Small intestine (tissue), 16 donors: ENCODE measurements around the gene LRRC73. TPM values are rescaled to one million over a fixed set of nuclear protein-coding genes. Genes with fewer than 3 reads are reported as not detected.
A peak's percentile ranks its signal among the peaks of the same experiment; 100 is the strongest.
"Not testable (repeated sequence)": the region's sequence is repeated elsewhere in the genome, so short reads cannot be mapped to it uniquely, and the experiment has no call there.

Source experiments
- DNase-seq, 2 donors: peaks; one replicate each; pipeline versions ENCODE4 v3.0.0 to v3.0.0-alpha.2; 2013
- FAIRE-seq: peaks from 2 replicates; lab custom pipeline; 2012; peaks lifted over from hg19 to GRCh38; lab: Jason Lieb, UNC
- H3K27ac ChIP-seq, 3 donors: one replicate each; pipeline ENCODE4 v1.5.1; 2013; ENCODE audit warnings: low read length in 2 of 3, mild to moderate bottlenecking in 2 of 3, control low read depth in 1 of 3, inconsistent platforms in 1 of 3, low read depth in 1 of 3, moderate library complexity in 1 of 3
- H3K27me3 ChIP-seq, 3 donors: one replicate each; pipeline ENCODE4 v1.6.1; 2013; ENCODE audit warnings: low read length in 3 of 3, inconsistent platforms in 1 of 3; ENCODE audit not compliant: control insufficient read depth in 3 of 3, insufficient read depth in 3 of 3
- H3K36me3 ChIP-seq, 3 donors: one replicate each; pipeline ENCODE4 v1.6.1; 2013; ENCODE audit warnings: low read length in 3 of 3, inconsistent platforms in 1 of 3, low read depth in 1 of 3, mild to moderate bottlenecking in 1 of 3, moderate library complexity in 1 of 3; ENCODE audit not compliant: control insufficient read depth in 3 of 3, insufficient read depth in 2 of 3
- H3K4me1 ChIP-seq, 3 donors: one replicate each; pipeline ENCODE4 v1.6.1; 2013; ENCODE audit warnings: low read length in 2 of 3, inconsistent platforms in 1 of 3, low read depth in 1 of 3, mild to moderate bottlenecking in 1 of 3, moderate library complexity in 1 of 3; ENCODE audit not compliant: control insufficient read depth in 3 of 3, insufficient read depth in 2 of 3
- H3K4me3 ChIP-seq, 3 donors: one replicate each; pipeline ENCODE4 v1.5.1; 2013; ENCODE audit warnings: low read length in 3 of 3, control low read depth in 1 of 3, inconsistent platforms in 1 of 3, low read depth in 1 of 3, mild to moderate bottlenecking in 1 of 3, moderate library complexity in 1 of 3
- H3K9me3 ChIP-seq, 2 donors: one replicate each; pipeline ENCODE4 v1.6.1; 2013; ENCODE audit warnings: low read depth in 1 of 2, low read length in 1 of 2; ENCODE audit not compliant: control insufficient read depth in 2 of 2, insufficient read depth in 1 of 2
- WGBS, 3 donors: extraction: QIAGEN DNeasy Blood & Tissue Kit; methylation state at CpG; one replicate each; pipeline ENCODE4 v1.1.7; 2013; 5-methylcytosine and 5-hydroxymethylcytosine counted together
- long read RNA-seq, 10 donors: transcript quantifications; one replicate each; lab custom pipeline, GENCODE V29; 2026
- polyA plus RNA-seq, 4 donors: library from polyadenylated mRNA; stranded (reverse) in 3 of 4; unstranded in 1 of 4; fragments of 200-250 nt in 3 of 4; fragments of 120-200 nt in 1 of 4; gene quantifications; one replicate each; pipeline versions ENCODE4 v1.2.1 to v1.2.3, GENCODE V29; 2013
- donor health status: healthy with polysubstance abuse.
- donor health status: control.
- donor health status: control.
- donor health status: Bipolar disorder and iron deficiency.
- donor health status: healthy.

Gene LRRC73
- polyA plus RNA-seq = under 1 TPM; 0.22 to 0.54 (median 0.38) TPM
- long read RNA-seq, donor 1, partial matches to known transcripts = 0 of 1 reads
- long read RNA-seq, donor 1, other reads (novel, unspliced or antisense) = 0 of 1 reads
- long read RNA-seq, donor 2 = 0 reads
- long read RNA-seq, donor 3 = 0 reads
- long read RNA-seq, donor 4 = 0 reads
- long read RNA-seq, donor 5 = 0 reads
- long read RNA-seq, donor 6 = 0 reads
- long read RNA-seq, donor 7, partial matches to known transcripts = 0 of 1 reads
- long read RNA-seq, donor 7, other reads (novel, unspliced or antisense) = 0 of 1 reads
- long read RNA-seq, donor 8 = 0 reads
- long read RNA-seq, donor 9 = 0 reads
- long read RNA-seq, donor 10, partial matches to known transcripts = 0 of 1 reads
- long read RNA-seq, donor 10, other reads (novel, unspliced or antisense) = 0 of 1 reads

GRCh38 chr6:43509984-43510826 is at the start of gene LRRC73:
Gene LRRC73, minus strand, starts transcription at chr6:43510346. Its CDS starts 561 bp downstream, at chr6:43509785.
- peak within 1 kb of the TSS; percentile 49 to 82 (median 78) for H3K27ac ChIP-seq
- H3K27me3 ChIP-seq = peaks cover 0 to 16% (median 0%) of the 10 kb centered on the region in 3 donors
- H3K36me3 ChIP-seq = peaks cover 12 to 51% (median 15%) of the 10 kb centered on the region in 3 donors
- WGBS, 3 donors = 3 to 9% (median 6%) methylated on average over 58 to 96 of the region's 96 CpGs
- FAIRE-seq (no peak), DNase-seq (peak; percentile 87 to 92)
- H3K4me1 ChIP-seq = peaks cover 0 to 29% (median 4%) of the 10 kb centered on the region in 3 donors
- H3K9me3 ChIP-seq = no peaks in the 10 kb centered on the region
- H3K4me3 ChIP-seq = peak within 1 kb of the TSS; percentile 33 to 67 (median 41)

GRCh38 chr6:43559328-43559727 is 49.2 kb upstream of the LRRC73 start:
- Histone ChIP-seq H3K36me3 (peaks cover 6 to 49% (median 22%) of the 10 kb centered on the region in 3 donors), H3K27ac (no peak overlapping the region), H3K9me3 (no peaks in the 10 kb centered on the region), H3K4me3 (no peak overlapping the region), H3K27me3 (no peaks in the 10 kb centered on the region), H3K4me1 (no peaks in the 10 kb centered on the region)
- DNase-seq = no peak
- FAIRE-seq = no peak

GRCh38 chr6:43557620-43558019 is 47.5 kb upstream of the LRRC73 start:
- H3K36me3 ChIP-seq = peaks cover 8 to 45% (median 22%) of the 10 kb centered on the region in 3 donors
- H3K27me3 ChIP-seq, FAIRE-seq, DNase-seq, H3K27ac ChIP-seq, H3K4me3 ChIP-seq, H3K9me3 ChIP-seq, H3K4me1 ChIP-seq: not testable (repeated sequence)
- 82 to 96% (median 92%) methylated on average over 5 to 7 of the region's 7 CpGs for WGBS, 3 donors

- Histone ChIP-seq H3K36me3 (peaks cover 14 to 51% (median 20%) of the 10 kb centered on the region in 3 donors), H3K27ac (no peak overlapping the region), H3K4me3 (no peak overlapping the region), H3K9me3 (no peaks in the 10 kb centered on the region), H3K27me3 (no peaks in the 10 kb centered on the region), H3K4me1 (no peaks in the 10 kb centered on the region)
- WGBS, 3 donors = 87 to 93% (median 90%) methylated on average over 3 of the region's 3 CpGs
- DNase-seq (no peak), FAIRE-seq (no peak)
These were observed 37.1 kb upstream of the LRRC73 start for GRCh38 chr6:43547222-43547621.

- Histone ChIP-seq H3K36me3 (peaks cover 10 to 50% (median 16%) of the 10 kb centered on the region in 3 donors), H3K27ac (no peak overlapping the region), H3K9me3 (no peaks in the 10 kb centered on the region), H3K27me3 (no peaks in the 10 kb centered on the region), H3K4me3 (no peak overlapping the region), H3K4me1 (no peaks in the 10 kb centered on the region)
- DNase-seq (no peak), FAIRE-seq (no peak)
- WGBS, 3 donors = 69 to 78% (median 77%) methylated on average over 4 of the region's 4 CpGs
These were observed 34.3 kb upstream of the LRRC73 start for GRCh38 chr6:43544461-43544860.

GRCh38 chr6:43541774-43542471 is 31.8 kb upstream of the LRRC73 start:
- no peak for DNase-seq
- FAIRE-seq = no peak
- peaks cover 4 to 50% (median 13%) of the 10 kb centered on the region in 3 donors for H3K36me3 ChIP-seq
- no peaks in the 10 kb centered on the region for H3K4me1 ChIP-seq
- no peaks in the 10 kb centered on the region for H3K27me3 ChIP-seq
- no peak overlapping the region for H3K4me3 ChIP-seq
- no peak overlapping the region for H3K27ac ChIP-seq
- H3K9me3 ChIP-seq = no peaks in the 10 kb centered on the region
- 91 to 97% (median 92%) methylated on average over 8 of the region's 8 CpGs for WGBS, 3 donors

- no peak for FAIRE-seq
- H3K4me3 ChIP-seq = no peak overlapping the region
- H3K27me3 ChIP-seq = no peaks in the 10 kb centered on the region
- H3K4me1 ChIP-seq = no peaks in the 10 kb centered on the region
- peaks cover 3 to 56% (median 10%) of the 10 kb centered on the region in 3 donors for H3K36me3 ChIP-seq
- H3K27ac ChIP-seq = no peak overlapping the region
- no peaks in the 10 kb centered on the region for H3K9me3 ChIP-seq
- DNase-seq = no peak
- 97 to 99% (median 99%) methylated on average over 5 of the region's 5 CpGs for WGBS, 3 donors
These were observed 30.4 kb upstream of the LRRC73 start for GRCh38 chr6:43540507-43540906.

GRCh38 chr6:43539409-43539808 is 29.3 kb upstream of the LRRC73 start:
- peaks cover 2 to 54% (median 10%) of the 10 kb centered on the region in 3 donors for H3K36me3 ChIP-seq
- FAIRE-seq, H3K27ac ChIP-seq, DNase-seq, H3K27me3 ChIP-seq, H3K9me3 ChIP-seq, H3K4me3 ChIP-seq, H3K4me1 ChIP-seq: not testable (repeated sequence)
- WGBS, 3 donors = 97 to 98% (median 98%) methylated on average over 20 of the region's 20 CpGs
